Measurements from ENCODE around the gene FCRL6.

The FCRL6 gene

GRCh38 chr1:159854116-159854692 lies 52.0 kb downstream of the FCRL6 start:
- Histone ChIP-seq H3K4me3 (ENCODE audit: low read length) (no peak overlapping the region), H3K9me3 (ENCODE audit: control insufficient read depth, insufficient read depth, low read length) (no peaks in the 10 kb centered on the region), H3K79me2 (ENCODE audit: control insufficient read depth, low read length) (no peaks in the 10 kb centered on the region), H3F3A (ENCODE audit: control insufficient read depth, insufficient read depth) (no peaks in the 10 kb centered on the region), H3K36me3 (ENCODE audit: control insufficient read depth, low read length) (no peaks in the 10 kb centered on the region), H3K4me1 (ENCODE audit: control insufficient read depth, low read length) (no peaks in the 10 kb centered on the region), H4K20me1 (ENCODE audit: control insufficient read depth, insufficient read depth, low read depth, low read length) (no peaks in the 10 kb centered on the region), H3K4me2 (ENCODE audit: low read length) (no peak overlapping the region), H3K27me3 (ENCODE audit: control insufficient read depth, low read length) (peaks cover 39% of the 10 kb centered on the region), H3K27ac (ENCODE audit: low read depth, low read length) (no peak overlapping the region), H3K9me2 (replicated peaks; ENCODE audit: control insufficient read depth, low read length) (no peaks in the 10 kb centered on the region)
- no peak for TF ChIP-seq EZH2phosphoT487 (IDR thresholded peaks at IDR 0.05; ENCODE audit: borderline replicate concordance, low read length)
- TF ChIP-seq CTCF (IDR thresholded peaks at IDR 0.05; ENCODE audit: low read depth, low read length, poor library complexity, severe bottlenecking): no peak

- Histone ChIP-seq H3K27me3 (ENCODE audit: control insufficient read depth, low read length) (peaks cover 39% of the 10 kb centered on the region), H3K4me2 (ENCODE audit: low read length) (no peak overlapping the region), H3K4me1 (ENCODE audit: control insufficient read depth, low read length) (no peaks in the 10 kb centered on the region), H3K9me2 (replicated peaks; ENCODE audit: control insufficient read depth, low read length) (no peaks in the 10 kb centered on the region), H4K20me1 (ENCODE audit: control insufficient read depth, insufficient read depth, low read depth, low read length) (no peaks in the 10 kb centered on the region), H3K79me2 (ENCODE audit: control insufficient read depth, low read length) (no peaks in the 10 kb centered on the region), H3K4me3 (ENCODE audit: low read length) (no peak overlapping the region), H3K27ac (ENCODE audit: low read depth, low read length) (no peak overlapping the region), H3K36me3 (ENCODE audit: control insufficient read depth, low read length) (no peaks in the 10 kb centered on the region), H3F3A (ENCODE audit: control insufficient read depth, insufficient read depth) (no peaks in the 10 kb centered on the region), H3K9me3 (ENCODE audit: control insufficient read depth, insufficient read depth, low read length) (no peaks in the 10 kb centered on the region)
- TF ChIP-seq EZH2phosphoT487 (IDR thresholded peaks at IDR 0.05; ENCODE audit: borderline replicate concordance, low read length) (peak; percentile 32; the same call in 1 of the 2 replicates), CTCF (IDR thresholded peaks at IDR 0.05; ENCODE audit: low read depth, low read length, poor library complexity, severe bottlenecking) (no peak)
These were observed 52.6 kb downstream of the FCRL6 start for GRCh38 chr1:159854693-159855192.

GRCh38 chr1:159855709-159856108 lies 53.5 kb downstream of the FCRL6 start:
- Histone ChIP-seq H3K4me2 (ENCODE audit: low read length) (no peak overlapping the region), H3F3A (ENCODE audit: control insufficient read depth, insufficient read depth) (no peaks in the 10 kb centered on the region), H4K20me1 (ENCODE audit: control insufficient read depth, insufficient read depth, low read depth, low read length) (no peaks in the 10 kb centered on the region), H3K9me2 (replicated peaks; ENCODE audit: control insufficient read depth, low read length) (no peaks in the 10 kb centered on the region), H3K27me3 (ENCODE audit: control insufficient read depth, low read length) (peaks cover 36% of the 10 kb centered on the region), H3K9me3 (ENCODE audit: control insufficient read depth, insufficient read depth, low read length) (no peaks in the 10 kb centered on the region), H3K36me3 (ENCODE audit: control insufficient read depth, low read length) (no peaks in the 10 kb centered on the region), H3K4me3 (ENCODE audit: low read length) (no peak overlapping the region), H3K4me1 (ENCODE audit: control insufficient read depth, low read length) (no peaks in the 10 kb centered on the region), H3K27ac (ENCODE audit: low read depth, low read length) (no peak overlapping the region), H3K79me2 (ENCODE audit: control insufficient read depth, low read length) (no peaks in the 10 kb centered on the region)
- no peak for TF ChIP-seq CTCF (IDR thresholded peaks at IDR 0.05; ENCODE audit: low read depth, low read length, poor library complexity, severe bottlenecking)
- no peak for TF ChIP-seq EZH2phosphoT487 (IDR thresholded peaks at IDR 0.05; ENCODE audit: borderline replicate concordance, low read length)
